CD14-positive monocyte (primary cell): ENCODE measurements around the gene MAGEA8. TPM values are rescaled to one million over a fixed set of nuclear protein-coding genes. Genes with fewer than 3 reads are reported as not detected.
"Not testable (repeated sequence)": the region's sequence is repeated elsewhere in the genome, so short reads cannot be mapped to it uniquely, and the experiment has no call there.

ENCODE experiments used
- DNase-seq, 3 donors: peaks; one replicate each; pipeline ENCODE4 v3.0.0-alpha.2; 2011 to 2022
- H2AFZ ChIP-seq: 2 replicates; pipeline ENCODE4 v1.6.0; 2012; ENCODE audit warnings: mild to moderate bottlenecking, low read depth, low read length, inconsistent platforms; ENCODE audit not compliant: insufficient read depth, poor library complexity, severe bottlenecking
- H3K27ac ChIP-seq, 2 donors: 1 replicate in 1 of 2; 2 replicates in 1 of 2; pipeline ENCODE4 v1.5.1; 2012 to 2013; ENCODE audit warnings: low read length in 2 of 2, control low read depth in 1 of 2, inconsistent platforms in 1 of 2, low read depth in 1 of 2, mild to moderate bottlenecking in 1 of 2
- H3K27me3 ChIP-seq, 2 donors: one replicate each; pipeline versions ENCODE4 v1.6.0 to v1.6.1; 2011 to 2013; ENCODE audit warnings: low read length in 2 of 2; ENCODE audit not compliant: control insufficient read depth in 2 of 2, insufficient read depth in 2 of 2
- H3K36me3 ChIP-seq, 2 donors: replicated peaks in 1 of 2; 1 replicate in 1 of 2; 2 replicates in 1 of 2; pipeline versions ENCODE4 v1.5.1 to v1.6.1; 2012 to 2013; ENCODE audit warnings: low read length in 2 of 2, control low read depth in 1 of 2, inconsistent platforms in 1 of 2, mild to moderate bottlenecking in 1 of 2; ENCODE audit not compliant: insufficient read depth in 2 of 2, control insufficient read depth in 1 of 2
- H3K4me1 ChIP-seq, 2 donors: 1 replicate in 1 of 2; 2 replicates in 1 of 2; pipeline versions ENCODE4 v1.5.1 to v1.6.1; 2012 to 2013; ENCODE audit warnings: low read length in 2 of 2, control low read depth in 1 of 2, inconsistent platforms in 1 of 2, mild to moderate bottlenecking in 1 of 2, moderate library complexity in 1 of 2; ENCODE audit not compliant: insufficient read depth in 2 of 2, control insufficient read depth in 1 of 2
- H3K4me2 ChIP-seq: replicated peaks from 2 replicates; pipeline ENCODE3; 2012; ENCODE audit warnings: low read length, moderate library complexity, mild to moderate bottlenecking; ENCODE audit not compliant: poor library complexity, severe bottlenecking; ENCODE audit errors: extremely low read depth
- H3K4me3 ChIP-seq, 3 experiments: fragments of 200-600 bp in 1 of 3; sonication (generic) in 1 of 3; replicated peaks in 1 of 3; 1 replicate in 2 of 3; 2 replicates in 1 of 3; pipeline ENCODE4 v1.5.1; 2011 to 2013; ENCODE audit warnings: low read length in 3 of 3, mild to moderate bottlenecking in 3 of 3, control low read depth in 2 of 3, low read depth in 2 of 3, inconsistent platforms in 1 of 3, moderate library complexity in 1 of 3
- H3K79me2 ChIP-seq: 2 replicates; pipeline ENCODE4 v1.6.0; 2012; ENCODE audit warnings: mild to moderate bottlenecking, control low read depth, inconsistent platforms, low read length, moderate library complexity; ENCODE audit not compliant: insufficient read depth
- H3K9ac ChIP-seq: 2 replicates; pipeline ENCODE4 v1.6.0; 2017; ENCODE audit warnings: low read length, mild to moderate bottlenecking; ENCODE audit not compliant: insufficient read depth, poor library complexity, severe bottlenecking
- H3K9me3 ChIP-seq, 2 donors: replicated peaks in 1 of 2; 1 replicate in 1 of 2; 2 replicates in 1 of 2; pipeline versions ENCODE4 v1.5.1 to v1.6.1; 2012 to 2013; ENCODE audit warnings: low read length in 2 of 2, control low read depth in 1 of 2; ENCODE audit not compliant: control insufficient read depth in 1 of 2, insufficient read depth in 1 of 2
- H4K20me1 ChIP-seq: 2 replicates; pipeline ENCODE4 v1.6.0; 2012; ENCODE audit warnings: mild to moderate bottlenecking, low read length, control low read depth, moderate library complexity; ENCODE audit not compliant: insufficient read depth
- H3K27ac Mint-ChIP-seq, 7 donors: one replicate each; pipeline ENCODE4 v1.8.0; 2020; ENCODE audit warnings: mild to moderate bottlenecking in 7 of 7, mixed read lengths in 7 of 7, moderate library complexity in 6 of 7, inconsistent platforms in 2 of 7
- H3K27me3 Mint-ChIP-seq, 3 donors: one replicate each; pipeline ENCODE4 v1.8.0; 2021 to 2022; ENCODE audit warnings: low read depth in 3 of 3, mild to moderate bottlenecking in 3 of 3, mixed read lengths in 3 of 3, moderate library complexity in 3 of 3, inconsistent platforms in 1 of 3
- H3K36me3 Mint-ChIP-seq, 2 donors: one replicate each; pipeline ENCODE4 v1.8.0; 2020; ENCODE audit warnings: mixed read lengths in 2 of 2, inconsistent platforms in 1 of 2, mild to moderate bottlenecking in 1 of 2
- H3K4me1 Mint-ChIP-seq: one replicate; pipeline ENCODE4 v1.8.0; 2020; ENCODE audit warnings: mild to moderate bottlenecking, mixed read lengths
- H3K4me3 Mint-ChIP-seq, 2 donors: one replicate each; pipeline ENCODE4 v1.8.0; 2020; ENCODE audit warnings: mild to moderate bottlenecking in 2 of 2, mixed read lengths in 2 of 2, moderate library complexity in 1 of 2
- H3K9me3 Mint-ChIP-seq, 7 donors: one replicate each; pipeline ENCODE4 v1.8.0; 2020 to 2022; ENCODE audit warnings: mixed read lengths in 7 of 7, mild to moderate bottlenecking in 6 of 7, moderate library complexity in 6 of 7, inconsistent platforms in 2 of 7
- WGBS: methylation state at CpG from one replicate; pipeline ENCODE4 v1.1.5; 2013; ENCODE audit warnings: missing lambda C conversion rate; ENCODE audit not compliant: insufficient coverage; 5-methylcytosine and 5-hydroxymethylcytosine counted together
- intact Hi-C, 2 donors: fragments of 100-400 bp; cut with micrococcal nuclease; formaldehyde crosslinking; loops; one replicate each; pipeline versions ENCODE4 v1.15.0 to v1.15.1; 2023
- polyA plus RNA-seq, 3 donors: library from polyadenylated mRNA; depleted of rRNA in 1 of 3; unstranded in 2 of 3; stranded (reverse) in 1 of 3; fragments of 300-500 nt in 2 of 3; fragments of >200 nt in 1 of 3; fragmentation: Illumina TruSeq in 2 of 3; gene quantifications; 1 replicate in 2 of 3; 2 replicates in 1 of 3; pipeline ENCODE4 v1.2.3, GENCODE V29; 2012 to 2021
- TF ChIP-seq, protein P1 (sequence below): fragments of 200-600 bp; IDR thresholded peaks from one replicate; pipeline ENCODE4 v1.8.0; 2022; ENCODE audit warnings: antibody characterized with exemption, mild to moderate bottlenecking

The MAGEA8 gene
- polyA plus RNA-seq, 3 donors, result not detected

DNA sequence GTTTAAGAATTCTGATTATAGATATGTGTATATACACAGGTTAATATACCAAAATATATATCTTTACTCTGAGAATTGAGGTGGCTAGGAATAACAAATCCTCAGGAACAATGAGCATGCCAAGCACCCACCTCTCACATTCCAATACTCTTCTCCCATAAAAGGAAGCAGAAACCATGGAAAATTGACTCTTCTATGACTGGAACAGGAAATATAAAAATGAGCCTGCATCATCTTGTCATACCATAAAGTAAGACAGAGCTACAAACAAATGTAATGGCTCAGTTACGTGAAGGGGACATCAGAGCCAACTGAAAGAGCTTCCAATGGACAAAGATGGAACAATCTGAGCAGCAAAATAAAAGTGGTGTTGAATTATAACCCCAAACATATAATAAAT, 3.8 kb upstream of the MAGEA8 start:
- H3K27me3 Mint-ChIP-seq, result peaks cover 0 to 6% (median 0%) of the 10 kb centered on the region in 3 donors
- intact Hi-C loops, result no loop called here
- no peak for DNase-seq
- H4K20me1 ChIP-seq, result no peaks in the 10 kb centered on the region
- H3K36me3 Mint-ChIP-seq, result no peaks in the 10 kb centered on the region
- TF ChIP-seq, protein P1, sequence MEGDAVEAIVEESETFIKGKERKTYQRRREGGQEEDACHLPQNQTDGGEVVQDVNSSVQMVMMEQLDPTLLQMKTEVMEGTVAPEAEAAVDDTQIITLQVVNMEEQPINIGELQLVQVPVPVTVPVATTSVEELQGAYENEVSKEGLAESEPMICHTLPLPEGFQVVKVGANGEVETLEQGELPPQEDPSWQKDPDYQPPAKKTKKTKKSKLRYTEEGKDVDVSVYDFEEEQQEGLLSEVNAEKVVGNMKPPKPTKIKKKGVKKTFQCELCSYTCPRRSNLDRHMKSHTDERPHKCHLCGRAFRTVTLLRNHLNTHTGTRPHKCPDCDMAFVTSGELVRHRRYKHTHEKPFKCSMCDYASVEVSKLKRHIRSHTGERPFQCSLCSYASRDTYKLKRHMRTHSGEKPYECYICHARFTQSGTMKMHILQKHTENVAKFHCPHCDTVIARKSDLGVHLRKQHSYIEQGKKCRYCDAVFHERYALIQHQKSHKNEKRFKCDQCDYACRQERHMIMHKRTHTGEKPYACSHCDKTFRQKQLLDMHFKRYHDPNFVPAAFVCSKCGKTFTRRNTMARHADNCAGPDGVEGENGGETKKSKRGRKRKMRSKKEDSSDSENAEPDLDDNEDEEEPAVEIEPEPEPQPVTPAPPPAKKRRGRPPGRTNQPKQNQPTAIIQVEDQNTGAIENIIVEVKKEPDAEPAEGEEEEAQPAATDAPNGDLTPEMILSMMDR, result no peak
- no peak overlapping the region for H2AFZ ChIP-seq
- no CpG with 5 or more reads among the region's 1 CpG for WGBS
- no peaks in the 10 kb centered on the region for H3K9me3 ChIP-seq
- no peak overlapping the region for H3K27ac ChIP-seq
- H3K4me3 Mint-ChIP-seq, result no peak overlapping the region
- no peaks in the 10 kb centered on the region for H3K79me2 ChIP-seq
- H3K4me1 Mint-ChIP-seq, result no peaks in the 10 kb centered on the region
- no peaks in the 10 kb centered on the region for H3K27me3 ChIP-seq
- H3K9me3 Mint-ChIP-seq, result peaks cover 0 to 3% (median under 1%) of the 10 kb centered on the region in 7 donors
- H3K27ac Mint-ChIP-seq, result no peak overlapping the region
- H3K4me1 ChIP-seq, result no peaks in the 10 kb centered on the region
- H3K4me2 ChIP-seq, result no peak overlapping the region
- H3K36me3 ChIP-seq, result no peaks in the 10 kb centered on the region
- no peak overlapping the region for H3K9ac ChIP-seq
- H3K4me3 ChIP-seq, result no peak overlapping the region

- Histone ChIP-seq H3K9me3 (no peaks in the 10 kb centered on the region), H3K27ac (no peak overlapping the region), H3K4me2 (no peak overlapping the region), H2AFZ (no peak overlapping the region), H3K36me3 (no peaks in the 10 kb centered on the region), H3K27me3 (no peaks in the 10 kb centered on the region), H3K9ac (no peak overlapping the region), H3K4me1 (no peaks in the 10 kb centered on the region), H4K20me1 (no peaks in the 10 kb centered on the region), H3K79me2 (no peaks in the 10 kb centered on the region), H3K4me3 (no peak overlapping the region)
- intact Hi-C loops, result no loop called here
- Mint-ChIP-seq H3K27me3 (peaks cover 0 to 6% (median 0%) of the 10 kb centered on the region in 3 donors), H3K4me1 (no peaks in the 10 kb centered on the region), H3K4me3 (no peak overlapping the region), H3K9me3 (peaks cover 0 to 3% (median 2%) of the 10 kb centered on the region in 7 donors), H3K27ac (no peak overlapping the region), H3K36me3 (no peaks in the 10 kb centered on the region)
- TF ChIP-seq, protein P1, result no peak
- DNase-seq, result no peak
- WGBS, result no CpG with 5 or more reads among the region's 4 CpGs
Observed at GRCh38 chrX:149877636-149878035, 3.3 kb upstream of the MAGEA8 start.

DNA sequence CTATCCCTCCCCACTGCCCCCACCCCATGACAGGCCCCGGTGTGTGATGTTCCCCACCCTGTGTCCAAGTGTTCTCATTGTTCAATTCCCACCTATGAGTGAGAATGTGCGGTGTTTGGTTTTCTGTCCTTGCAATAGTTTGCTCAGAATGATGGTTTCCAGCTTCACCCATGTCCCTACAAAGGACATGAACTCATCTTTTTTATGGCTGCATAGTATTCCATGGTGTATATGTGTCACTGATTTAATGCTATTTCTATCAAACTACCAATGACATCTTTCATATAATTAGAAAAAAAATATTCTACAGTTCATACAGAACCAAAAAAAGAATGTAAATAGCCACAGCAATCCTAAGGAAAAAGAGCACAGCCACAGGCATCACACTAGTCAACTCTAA, 9.8 kb downstream of the MAGEA8 start:
- H3K4me2 ChIP-seq, H3K27ac ChIP-seq, H3K27me3 Mint-ChIP-seq, H3K36me3 ChIP-seq, H3K9me3 ChIP-seq, DNase-seq, H3K36me3 Mint-ChIP-seq, H3K4me3 ChIP-seq, H3K27ac Mint-ChIP-seq, H4K20me1 ChIP-seq, H3K4me1 ChIP-seq, intact Hi-C loops, H3K9ac ChIP-seq, H3K4me1 Mint-ChIP-seq, H3K27me3 ChIP-seq, H3K9me3 Mint-ChIP-seq, H2AFZ ChIP-seq, H3K4me3 Mint-ChIP-seq, H3K79me2 ChIP-seq: not testable (repeated sequence)
- whole genome bisulfite sequencing, result no CpG with 5 or more reads among the region's 2 CpGs
